HG03571 (cell line): Measurements from ENCODE around the gene POLD1.

Source experiments
- ATAC-seq: cut with Tn5 transposase; IDR thresholded peaks from one replicate; pipeline ENCODE4 v1.9.1; 2021; ENCODE audit not compliant: unreplicated experiment

The POLD1 gene

GRCh38 chr19:50417111-50418081, 33.2 kb downstream of the POLD1 start:
- ATAC-seq: no peak

- no peak for ATAC-seq
These were observed 34.3 kb downstream of the POLD1 start, which contains the start of gene SPIB for GRCh38 chr19:50418176-50419021. Gene SPIB (plus strand): TSS chr19:50418938. CDS start chr19:50418963, 25 bp downstream.

GRCh38 chr19:50419022-50419579, 35.0 kb downstream of the POLD1 start:
- no peak for ATAC-seq

GRCh38 chr19:50419580-50420035, 35.5 kb downstream of the POLD1 start:
- no peak for ATAC-seq

- ATAC-seq: no peak
These were observed 36.0 kb downstream of the POLD1 start for GRCh38 chr19:50420127-50420526.

GRCh38 chr19:50420808-50421207, 36.7 kb downstream of the POLD1 start:
- no peak for ATAC-seq

GRCh38 chr19:50422397-50423278, 38.5 kb downstream of the POLD1 start:
- no peak for ATAC-seq

GRCh38 chr19:50423279-50424113, 39.3 kb downstream of the POLD1 start:
- no peak for ATAC-seq

GRCh38 chr19:50425581-50425980, 41.4 kb downstream of the POLD1 start:
- no peak for ATAC-seq

- no peak for ATAC-seq
These were observed 43.3 kb downstream of the POLD1 start for GRCh38 chr19:50427318-50427925.

GRCh38 chr19:50427997-50428425, 43.9 kb downstream of the POLD1 start:
- no peak for ATAC-seq

GRCh38 chr19:50428772-50429463, 44.8 kb downstream of the POLD1 start:
- no peak for ATAC-seq

- no peak for ATAC-seq
These were observed 46.8 kb downstream of the POLD1 start for GRCh38 chr19:50430888-50431342.

GRCh38 chr19:50431343-50432220, 47.4 kb downstream of the POLD1 start:
- peak; percentile 65 for ATAC-seq

- no peak for ATAC-seq
These were observed 48.3 kb downstream of the POLD1 start, which contains the start of gene MYBPC2 for GRCh38 chr19:50432221-50433028. Gene MYBPC2 (plus strand): TSS chr19:50432892. CDS start chr19:50432954, 62 bp downstream.
